Trophoblast cell (in vitro differentiated cells and primary cell): ENCODE data around the gene MYO16.

ENCODE experiments used
- DNase-seq, 2 donors: peaks; one replicate each; pipeline ENCODE4 v3.0.0-alpha.2; 2016
- H2AFZ ChIP-seq: 2 replicates; pipeline ENCODE4 v1.6.1; 2013; ENCODE audit warnings: low read length, moderate library complexity, mild to moderate bottlenecking; ENCODE audit not compliant: insufficient read depth, poor library complexity
- H2AK5ac ChIP-seq: 2 replicates; pipeline ENCODE4 v1.6.1; 2013; ENCODE audit warnings: mild to moderate bottlenecking, low read length
- H2BK120ac ChIP-seq: 2 replicates; pipeline ENCODE4 v1.6.1; 2013; ENCODE audit warnings: low read length, mild to moderate bottlenecking, moderate library complexity; ENCODE audit not compliant: insufficient read depth, poor library complexity
- H2BK12ac ChIP-seq: 2 replicates; pipeline ENCODE4 v1.6.1; 2013; ENCODE audit warnings: mild to moderate bottlenecking, low read length, moderate library complexity
- H2BK5ac ChIP-seq: 2 replicates; pipeline ENCODE4 v1.6.1; 2013; ENCODE audit warnings: low read length, low read depth, moderate library complexity, mild to moderate bottlenecking; ENCODE audit not compliant: poor library complexity
- H3K14ac ChIP-seq: 2 replicates; pipeline ENCODE4 v1.6.1; 2013; ENCODE audit warnings: mild to moderate bottlenecking, low read length
- H3K18ac ChIP-seq: 2 replicates; pipeline ENCODE4 v1.6.1; 2013; ENCODE audit warnings: mild to moderate bottlenecking, low read length
- H3K23ac ChIP-seq: 2 replicates; pipeline ENCODE4 v1.6.1; 2013; ENCODE audit warnings: low read length
- H3K27ac ChIP-seq: 2 replicates; pipeline ENCODE4 v1.5.1; 2013; ENCODE audit warnings: low read depth, mild to moderate bottlenecking, inconsistent platforms, low read length, moderate library complexity
- H3K27me3 ChIP-seq: 2 replicates; pipeline ENCODE4 v1.6.1; 2013; ENCODE audit warnings: inconsistent platforms, mild to moderate bottlenecking, low read length, moderate library complexity; ENCODE audit not compliant: insufficient read depth
- H3K36me3 ChIP-seq, 2 experiments: 1 replicate in 1 of 2; 2 replicates in 1 of 2; pipeline ENCODE4 v1.6.1; 2013; ENCODE audit warnings: low read length in 2 of 2, mild to moderate bottlenecking in 2 of 2, moderate library complexity in 1 of 2; ENCODE audit not compliant: insufficient read depth in 2 of 2, control insufficient read depth in 1 of 2
- H3K4ac ChIP-seq: 2 replicates; pipeline ENCODE4 v1.6.1; 2013; ENCODE audit warnings: low read depth, mild to moderate bottlenecking, low read length, moderate library complexity
- H3K4me1 ChIP-seq, 2 experiments: 1 replicate in 1 of 2; 2 replicates in 1 of 2; pipeline ENCODE4 v1.6.1; 2013; ENCODE audit warnings: low read length in 2 of 2, mild to moderate bottlenecking in 2 of 2, moderate library complexity in 1 of 2; ENCODE audit not compliant: insufficient read depth in 2 of 2, control insufficient read depth in 1 of 2
- H3K4me2 ChIP-seq: 2 replicates; pipeline ENCODE4 v1.6.1; 2013; ENCODE audit warnings: inconsistent platforms, mild to moderate bottlenecking, low read length, moderate library complexity
- H3K4me3 ChIP-seq: 2 replicates; pipeline ENCODE4 v1.5.1; 2013; ENCODE audit warnings: mild to moderate bottlenecking, low read depth, low read length, inconsistent platforms
- H3K79me1 ChIP-seq: one replicate; pipeline ENCODE4 v1.6.1; 2013; ENCODE audit warnings: low read length
- H3K79me2 ChIP-seq: 2 replicates; pipeline ENCODE4 v1.6.1; 2013; ENCODE audit warnings: low read length, mild to moderate bottlenecking; ENCODE audit not compliant: control insufficient read depth, insufficient read depth, poor library complexity
- H3K9ac ChIP-seq: 2 replicates; pipeline ENCODE4 v1.6.1; 2013; ENCODE audit warnings: mild to moderate bottlenecking, low read length
- H3K9me3 ChIP-seq: 2 replicates; pipeline ENCODE4 v1.6.1; 2013; ENCODE audit warnings: low read depth, mild to moderate bottlenecking, control low read depth, inconsistent platforms, low read length; ENCODE audit not compliant: insufficient read depth
- H4K12ac ChIP-seq: 2 replicates; pipeline ENCODE4 v1.6.1; 2013; ENCODE audit warnings: low read depth, mild to moderate bottlenecking, low read length, moderate library complexity
- H4K8ac ChIP-seq: 2 replicates; pipeline ENCODE4 v1.6.1; 2013; ENCODE audit warnings: low read depth, mild to moderate bottlenecking, low read length, moderate library complexity
- H4K91ac ChIP-seq: one replicate; pipeline ENCODE4 v1.6.1; 2013; ENCODE audit warnings: low read depth, mild to moderate bottlenecking, low read length, moderate library complexity
- WGBS: extraction: QIAGEN DNeasy Blood & Tissue Kit; methylation state at CpG from one replicate; pipeline ENCODE4 v1.1.7; 2013; ENCODE audit warnings: missing lambda C conversion rate; ENCODE audit not compliant: insufficient read length, insufficient coverage; ENCODE audit errors: extremely low coverage; 5-methylcytosine and 5-hydroxymethylcytosine counted together

Gene MYO16

DNA sequence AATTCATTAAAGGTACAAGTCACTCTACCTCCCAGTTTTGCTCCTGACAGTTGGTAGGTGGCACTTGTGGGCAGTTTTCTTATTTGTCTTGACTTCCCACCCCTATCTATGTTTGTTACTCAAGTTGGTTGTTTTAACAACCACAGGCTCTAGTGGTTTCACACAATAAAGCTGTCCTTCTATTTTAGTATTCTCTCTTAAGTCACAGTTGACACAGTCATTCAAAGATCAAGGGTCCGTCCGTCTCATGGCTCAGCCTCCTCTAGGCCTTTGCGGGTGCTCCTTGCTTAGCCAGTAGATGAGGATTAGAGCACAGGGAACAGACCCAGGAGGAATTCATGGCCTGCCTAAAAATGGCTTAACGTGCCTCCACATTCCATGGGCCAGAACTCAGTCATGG lies 583.2 kb downstream of the MYO16 start:
- H3K4ac ChIP-seq: no peak overlapping the region
- H3K36me3 ChIP-seq: no peaks in the 10 kb centered on the region
- peak overlapping the region; percentile 35 for H2BK120ac ChIP-seq
- no peaks in the 10 kb centered on the region for H3K79me2 ChIP-seq
- no peak for DNase-seq
- no peak overlapping the region for H3K4me3 ChIP-seq
- no peak overlapping the region for H3K23ac ChIP-seq
- WGBS: no CpG with 5 or more reads among the region's 4 CpGs
- no peaks in the 10 kb centered on the region for H3K27me3 ChIP-seq
- no peak overlapping the region for H3K9ac ChIP-seq
- no peaks in the 10 kb centered on the region for H3K9me3 ChIP-seq
- H3K27ac ChIP-seq: no peak overlapping the region
- H2BK12ac ChIP-seq: peak overlapping the region; percentile 69
- no peak overlapping the region for H3K18ac ChIP-seq
- peaks cover 3 to 4% of the 10 kb centered on the region in 2 experiments for H3K4me1 ChIP-seq
- H4K91ac ChIP-seq: peak overlapping the region; percentile 84
- H4K12ac ChIP-seq: no peak overlapping the region
- H3K4me2 ChIP-seq: no peak overlapping the region
- peak overlapping the region; percentile 64 for H2AK5ac ChIP-seq
- peak overlapping the region; percentile 66 for H2BK5ac ChIP-seq
- H2AFZ ChIP-seq: no peak overlapping the region
- H3K14ac ChIP-seq: peak overlapping the region; percentile 0
- H4K8ac ChIP-seq: no peak overlapping the region
- peaks cover 6% of the 10 kb centered on the region for H3K79me1 ChIP-seq

DNA sequence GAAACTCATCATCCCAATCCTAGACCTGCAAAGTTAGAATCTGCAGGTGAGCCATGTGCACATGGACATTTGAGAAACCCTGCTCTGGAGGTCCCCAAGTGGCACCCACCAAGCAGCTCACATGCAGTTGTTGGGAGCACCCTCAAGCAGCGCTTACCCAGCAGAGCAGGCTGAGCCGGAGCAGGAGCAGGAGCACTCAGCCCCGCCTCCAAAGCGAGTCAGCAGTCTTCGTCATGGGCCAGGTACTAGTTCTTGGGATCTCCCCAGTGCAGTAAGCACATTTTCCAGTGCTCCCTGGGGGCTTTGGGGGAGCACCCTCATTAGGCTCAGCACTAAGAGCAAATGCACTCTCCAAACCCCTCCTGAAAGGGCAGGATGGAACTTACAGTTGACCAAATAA lies 584.3 kb downstream of the MYO16 start:
- no peak for DNase-seq
- Histone ChIP-seq H3K4me1 (peaks cover 3 to 4% of the 10 kb centered on the region in 2 experiments), H3K27me3 (no peaks in the 10 kb centered on the region), H3K9me3 (no peaks in the 10 kb centered on the region), H2BK12ac (no peak overlapping the region), H4K91ac (peak overlapping the region; percentile 61), H2BK5ac (no peak overlapping the region), H2AK5ac (no peak overlapping the region), H3K18ac (no peak overlapping the region), H3K4me2 (no peak overlapping the region), H3K14ac (no peak overlapping the region), H3K4ac (no peak overlapping the region), H4K12ac (no peak overlapping the region), H3K36me3 (no peaks in the 10 kb centered on the region), H2AFZ (no peak overlapping the region), H2BK120ac (no peak overlapping the region), H3K23ac (no peak overlapping the region), H3K9ac (no peak overlapping the region), H4K8ac (no peak overlapping the region), H3K79me1 (peaks cover 6% of the 10 kb centered on the region), H3K79me2 (no peaks in the 10 kb centered on the region), H3K27ac (no peak overlapping the region), H3K4me3 (no peak overlapping the region)
- WGBS: no CpG with 5 or more reads among the region's 5 CpGs

DNA sequence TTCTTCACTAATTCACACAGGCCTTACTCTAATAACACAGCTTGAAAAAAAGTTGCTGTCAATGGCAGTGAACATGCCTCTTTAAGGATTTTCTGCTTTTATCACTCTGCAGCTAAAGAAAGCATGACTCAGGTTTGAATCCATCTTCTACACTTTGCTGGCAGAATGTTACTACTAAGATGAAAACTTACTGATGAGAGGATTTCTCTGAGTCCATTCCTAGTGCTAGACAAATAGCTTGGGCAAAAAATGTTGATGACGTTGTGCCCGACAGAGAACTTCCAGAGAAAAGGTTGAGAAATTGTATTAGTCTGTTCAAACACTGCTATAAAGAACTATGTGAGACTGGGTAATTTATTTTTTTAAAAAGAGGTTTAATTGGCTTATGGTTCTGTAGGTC lies 585.0 kb downstream of the MYO16 start:
- Histone ChIP-seq H2AFZ (no peak overlapping the region), H4K12ac (no peak overlapping the region), H3K4ac (no peak overlapping the region), H3K9me3 (no peaks in the 10 kb centered on the region), H3K36me3 (no peaks in the 10 kb centered on the region), H2AK5ac (no peak overlapping the region), H2BK12ac (no peak overlapping the region), H2BK5ac (no peak overlapping the region), H4K8ac (no peak overlapping the region), H3K18ac (no peak overlapping the region), H3K23ac (no peak overlapping the region), H2BK120ac (no peak overlapping the region), H3K27ac (no peak overlapping the region), H4K91ac (no peak overlapping the region), H3K14ac (no peak overlapping the region), H3K27me3 (no peaks in the 10 kb centered on the region), H3K4me3 (no peak overlapping the region), H3K9ac (no peak overlapping the region), H3K4me2 (no peak overlapping the region), H3K79me2 (no peaks in the 10 kb centered on the region), H3K4me1 (peaks cover 3 to 4% of the 10 kb centered on the region in 2 experiments), H3K79me1 (peaks cover 6% of the 10 kb centered on the region)
- no CpG with 5 or more reads among the region's 2 CpGs for WGBS
- DNase-seq: no peak

DNA sequence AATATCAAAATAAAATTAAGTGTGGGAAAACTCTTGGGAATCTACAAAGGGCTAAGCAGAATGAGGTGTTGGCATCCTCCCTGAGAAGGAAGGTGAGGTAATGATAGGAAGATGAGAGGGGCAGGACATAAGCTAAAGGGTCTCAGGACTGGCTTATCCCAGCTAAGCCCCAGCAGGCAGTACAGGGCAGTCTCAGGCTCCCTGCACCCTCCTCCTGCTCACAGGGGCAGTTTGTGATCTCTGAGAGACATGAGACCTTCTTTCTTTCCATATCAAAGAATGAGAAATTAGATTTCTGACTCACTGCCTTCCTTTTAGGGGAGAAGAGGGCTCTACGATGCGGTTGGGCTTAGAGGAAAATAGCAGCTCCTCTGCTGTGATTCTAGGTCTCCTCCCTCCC lies 586.0 kb downstream of the MYO16 start:
- Histone ChIP-seq H2BK120ac (peak overlapping the region; percentile 9), H3K18ac (no peak overlapping the region), H3K4me2 (no peak overlapping the region), H3K14ac (no peak overlapping the region), H3K4me3 (no peak overlapping the region), H3K9me3 (peaks cover 2% of the 10 kb centered on the region), H3K9ac (no peak overlapping the region), H3K4me1 (peaks cover 3 to 4% of the 10 kb centered on the region in 2 experiments), H3K36me3 (no peaks in the 10 kb centered on the region), H2BK12ac (peak overlapping the region; percentile 63), H3K27me3 (no peaks in the 10 kb centered on the region), H4K12ac (no peak overlapping the region), H3K4ac (no peak overlapping the region), H3K23ac (no peak overlapping the region), H3K79me2 (no peaks in the 10 kb centered on the region), H2AK5ac (no peak overlapping the region), H2BK5ac (no peak overlapping the region), H4K91ac (no peak overlapping the region), H4K8ac (peak overlapping the region; percentile 40), H3K27ac (no peak overlapping the region), H3K79me1 (peaks cover 6% of the 10 kb centered on the region), H2AFZ (no peak overlapping the region)
- WGBS: no CpG with 5 or more reads among the region's 2 CpGs
- DNase-seq: no peak
